HCT116 (cell line): ENCODE results near the gene PRAME. TPM values are rescaled to one million over a fixed set of nuclear protein-coding genes. Genes with fewer than 3 reads are reported as not detected.

Experiments
- ATAC-seq: fragments of 200-7000 bp; cut with Tn5 transposase; 2 replicates; pipeline ENCODE4 v1.9.1; 2020; ENCODE audit warnings: mild to moderate bottlenecking, moderate library complexity
- BruUV-seq: library from RNA; stranded (reverse); fragments of 400-500 nt; replicated peaks from 2 replicates; lab custom pipeline; 2021; lab: Mats Ljungman, UMichigan
- CTCF ChIA-PET: fragments of 300-600 bp; sonication (Branson Sonifier 250); formaldehyde crosslinking; loops from one replicate; lab custom pipeline; 2021; ENCODE audit warnings: antibody characterized with exemption; lab: Charles Lee
- POLR2A ChIA-PET: fragments of 300-600, 350-600 bp; sonication (Branson Sonifier 250); formaldehyde crosslinking; loops from one replicate; lab custom pipeline; 2021; ENCODE audit warnings: antibody characterized with exemption; lab: Charles Lee
- RAD21 ChIA-PET, 2 experiments: fragments of 300-600 bp; sonication (Branson Sonifier 250); formaldehyde crosslinking; loops; one replicate each; lab custom pipeline; 2023; ENCODE audit warnings: low total read pairs in 2 of 2; ENCODE audit not compliant: uncharacterized antibody in 2 of 2, unreplicated experiment in 2 of 2, low non-redundant PET in 1 of 2; lab: Charles Lee
- DNase-seq: peaks from one replicate; pipeline ENCODE4 v3.0.0-alpha.2; 2010; ENCODE audit warnings: low read depth, low spot score
- H2AFZ ChIP-seq: fragments of 200-600 bp; shearing (Covaris generic), sonication (generic); 2 replicates; pipeline ENCODE4 v1.6.1; 2017; ENCODE audit warnings: low read depth, mixed run types, mixed read lengths, antibody characterized with exemption, low read length; ENCODE audit not compliant: poor library complexity, severe bottlenecking
- H3K27ac ChIP-seq: 2 replicates; pipeline ENCODE4 v1.5.1; 2012; ENCODE audit warnings: low read depth, low read length
- H3K27me3 ChIP-seq: fragments of 200-600 bp; sonication (generic); 2 replicates; pipeline ENCODE4 v1.6.1; 2016; ENCODE audit warnings: mixed run types, low read length, mixed read lengths; ENCODE audit not compliant: insufficient read depth
- H3K36me3 ChIP-seq, 2 experiments: fragments of 200-500 bp in 1 of 2; fragments of 200-600 bp in 1 of 2; sonication (Bioruptor generic) in 1 of 2; sonication (generic) in 1 of 2; 2 replicates each; pipeline versions ENCODE4 v1.5.1 to v1.6.1; 2014 to 2016; ENCODE audit warnings: low read length in 2 of 2, inconsistent platforms in 1 of 2, mixed read lengths in 1 of 2, mixed run types in 1 of 2; ENCODE audit not compliant: insufficient read depth in 2 of 2, control insufficient read depth in 1 of 2
- H3K4me1 ChIP-seq, 2 experiments: fragments of 200-600 bp in 1 of 2; sonication (generic) in 1 of 2; 2 replicates each; pipeline versions ENCODE4 v1.5.1 to v1.6.1; 2012 to 2017; ENCODE audit warnings: low read length in 2 of 2, inconsistent platforms in 1 of 2, mild to moderate bottlenecking in 1 of 2, mixed read lengths in 1 of 2, mixed run types in 1 of 2, moderate library complexity in 1 of 2; ENCODE audit not compliant: insufficient read depth in 2 of 2, control insufficient read depth in 1 of 2
- H3K4me2 ChIP-seq: fragments of 200-600 bp; sonication (generic); 2 replicates; pipeline ENCODE4 v1.6.1; 2017; ENCODE audit warnings: mixed run types, low read length, mixed read lengths
- H3K4me3 ChIP-seq, 2 experiments: fragments of 200-600 bp in 1 of 2; sonication (generic) in 1 of 2; replicated peaks in 1 of 2; 2 replicates each; pipeline ENCODE4 v1.5.1; 2011 to 2016; ENCODE audit warnings: low read length in 2 of 2, control low read depth in 1 of 2, low read depth in 1 of 2, mild to moderate bottlenecking in 1 of 2, mixed read lengths in 1 of 2, mixed run types in 1 of 2
- H3K79me2 ChIP-seq: fragments of 200-600 bp; sonication (generic); 2 replicates; pipeline ENCODE4 v1.6.1; 2017; ENCODE audit warnings: mild to moderate bottlenecking, mixed run types, low read length, moderate library complexity, mixed read lengths; ENCODE audit not compliant: insufficient read depth
- H3K9ac ChIP-seq: fragments of 200-600 bp; sonication (generic); 2 replicates; pipeline ENCODE4 v1.6.1; 2016; ENCODE audit warnings: low read length, mixed read lengths
- H3K9me2 ChIP-seq: fragments of 200-600 bp; sonication (generic), shearing (Covaris generic); 2 replicates; pipeline ENCODE4 v1.6.1; 2017; ENCODE audit warnings: mixed run types, mild to moderate bottlenecking, moderate library complexity; ENCODE audit not compliant: insufficient read depth
- H3K9me3 ChIP-seq, 2 experiments: fragments of 200-500 bp in 1 of 2; fragments of 200-600 bp in 1 of 2; sonication (Bioruptor generic) in 1 of 2; sonication (generic) in 1 of 2; 2 replicates each; pipeline ENCODE4 v1.6.1; 2014 to 2017; ENCODE audit warnings: low read length in 2 of 2, mixed read lengths in 2 of 2, inconsistent platforms in 1 of 2, low read depth in 1 of 2, mild to moderate bottlenecking in 1 of 2, mixed run types in 1 of 2, moderate library complexity in 1 of 2; ENCODE audit not compliant: control insufficient read depth in 1 of 2, insufficient read depth in 1 of 2
- H4K20me1 ChIP-seq: fragments of 200-600 bp; sonication (generic), shearing (Covaris generic); 2 replicates; pipeline ENCODE4 v1.6.1; 2017; ENCODE audit warnings: mixed run types, mild to moderate bottlenecking, moderate library complexity; ENCODE audit not compliant: insufficient read depth
- CTCF ChIP-seq, 3 experiments: fragments of 200-600 bp in 1 of 3; sonication (generic) in 1 of 3; IDR thresholded peaks in 2 of 3; conservative IDR thresholded peaks in 1 of 3; 2 replicates each; pipeline ENCODE4 v1.5.1; 2012 to 2017; ENCODE audit warnings: low read depth in 2 of 3, low read length in 2 of 3, antibody characterized with exemption in 1 of 3, borderline replicate concordance in 1 of 3, control low read depth in 1 of 3, mild to moderate bottlenecking in 1 of 3, mixed read lengths in 1 of 3, mixed run types in 1 of 3, moderate library complexity in 1 of 3; ENCODE audit not compliant: insufficient read depth in 1 of 3
- EGR1 ChIP-seq: IDR thresholded peaks from 2 replicates; pipeline ENCODE4 v1.6.1; 2012; ENCODE audit warnings: low read depth
- FOSL1 ChIP-seq: IDR thresholded peaks from 2 replicates; pipeline ENCODE4 v1.6.1; 2012; ENCODE audit warnings: low read depth
- POLR2AphosphoS5 ChIP-seq: IDR thresholded peaks from 2 replicates; pipeline ENCODE4 v1.6.1; 2011; ENCODE audit warnings: mild to moderate bottlenecking, low read depth, low read length, moderate library complexity
- RAD21 ChIP-seq: IDR thresholded peaks from 2 replicates; pipeline ENCODE4 v1.6.1; 2012; ENCODE audit warnings: low read depth, mild to moderate bottlenecking
- SP1 ChIP-seq: IDR thresholded peaks from 2 replicates; pipeline ENCODE4 v1.6.1; 2012; ENCODE audit warnings: low read depth
- SRF ChIP-seq: IDR thresholded peaks from 2 replicates; pipeline ENCODE4 v1.6.1; 2012; ENCODE audit warnings: low read depth
- TCF7L2 ChIP-seq: IDR thresholded peaks from 2 replicates; pipeline ENCODE4 v1.7.0; 2011; ENCODE audit warnings: borderline replicate concordance, inconsistent platforms; ENCODE audit not compliant: insufficient read depth, insufficient read length; ENCODE audit errors: extremely low read depth
- ZFX ChIP-seq: fragments of 450-650 bp; IDR thresholded peaks from 2 replicates; pipeline ENCODE4 v1.6.1; 2017
- ZNF274 ChIP-seq: fragments of 200-500 bp; sonication (Bioruptor generic); IDR thresholded peaks from 2 replicates; pipeline ENCODE4 v1.6.1; 2014; ENCODE audit warnings: mild to moderate bottlenecking, low read depth, low read length, inconsistent platforms
- intact Hi-C: fragments of 100-400 bp; cut with micrococcal nuclease; formaldehyde crosslinking; loops from 2 replicates; pipeline ENCODE4 v1.10.0; 2022
- total RNA-seq: library from RNA; stranded (reverse); gene quantifications from one replicate; pipeline ENCODE4 v1.2.1, GENCODE V29; 2021; ENCODE audit not compliant: unreplicated experiment
- TF ChIP-seq, protein P1 (sequence below): IDR thresholded peaks from 2 replicates; pipeline ENCODE4 v1.6.1; 2011; ENCODE audit warnings: mild to moderate bottlenecking, low read length, moderate library complexity; ENCODE audit not compliant: insufficient replicate concordance; ENCODE audit errors: extremely low read depth
- TF ChIP-seq, protein P2 (sequence below): IDR thresholded peaks from 2 replicates; pipeline ENCODE4 v1.6.1; 2012; ENCODE audit warnings: low read depth
- TF ChIP-seq, protein P3 (sequence below): IDR thresholded peaks from 2 replicates; pipeline ENCODE4 v1.6.1; 2012

PRAME gene
- total RNA-seq, 1 experiment from 2014 or later, result 28.4 TPM

GRCh38 chr22:22556578-22556977 is 2.5 kb downstream of the PRAME start:
- DNase-seq (no peak), ATAC-seq (no peak)
- H3K9ac ChIP-seq, result no peak overlapping the region
- H3K36me3 ChIP-seq, result 0 out of 4 replicates have a peak, but pooled peaks cover 0 to 3% of the 10 kb centered on the region in 2 experiments
- no peaks in the 10 kb centered on the region for H4K20me1 ChIP-seq
- no peak overlapping the region for H2AFZ ChIP-seq
- no peak overlapping the region for H3K27ac ChIP-seq
- ChIA-PET CTCF (no interaction called here), POLR2A (no interaction called here), RAD21 (no interaction called here)
- H3K27me3 ChIP-seq, result no peaks in the 10 kb centered on the region
- no peaks in the 10 kb centered on the region for H3K9me3 ChIP-seq
- H3K4me2 ChIP-seq, result no peak overlapping the region
- no peaks in the 10 kb centered on the region for H3K9me2 ChIP-seq
- H3K4me3 ChIP-seq, result no peak overlapping the region
- H3K79me2 ChIP-seq, result no peaks in the 10 kb centered on the region
- BruUV-seq, result no TSS peak
- peaks cover 0 to 11% of the 10 kb centered on the region in 2 experiments; a peak in 2 of 4 replicates for H3K4me1 ChIP-seq
- intact Hi-C loops, result no loop called here
- TF ChIP-seq, protein P1, sequence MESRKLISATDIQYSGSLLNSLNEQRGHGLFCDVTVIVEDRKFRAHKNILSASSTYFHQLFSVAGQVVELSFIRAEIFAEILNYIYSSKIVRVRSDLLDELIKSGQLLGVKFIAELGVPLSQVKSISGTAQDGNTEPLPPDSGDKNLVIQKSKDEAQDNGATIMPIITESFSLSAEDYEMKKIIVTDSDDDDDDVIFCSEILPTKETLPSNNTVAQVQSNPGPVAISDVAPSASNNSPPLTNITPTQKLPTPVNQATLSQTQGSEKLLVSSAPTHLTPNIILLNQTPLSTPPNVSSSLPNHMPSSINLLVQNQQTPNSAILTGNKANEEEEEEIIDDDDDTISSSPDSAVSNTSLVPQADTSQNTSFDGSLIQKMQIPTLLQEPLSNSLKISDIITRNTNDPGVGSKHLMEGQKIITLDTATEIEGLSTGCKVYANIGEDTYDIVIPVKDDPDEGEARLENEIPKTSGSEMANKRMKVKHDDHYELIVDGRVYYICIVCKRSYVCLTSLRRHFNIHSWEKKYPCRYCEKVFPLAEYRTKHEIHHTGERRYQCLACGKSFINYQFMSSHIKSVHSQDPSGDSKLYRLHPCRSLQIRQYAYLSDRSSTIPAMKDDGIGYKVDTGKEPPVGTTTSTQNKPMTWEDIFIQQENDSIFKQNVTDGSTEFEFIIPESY, result no peak
- TF ChIP-seq ZNF274, result no peak
- TF ChIP-seq SP1, result no peak
- TF ChIP-seq TCF7L2, result no peak
- no peak for TF ChIP-seq SRF
- no peak for TF ChIP-seq RAD21
- no peak for TF ChIP-seq ZFX
- TF ChIP-seq CTCF (IDR thresholded peaks at IDR 0.05 in 2 of 3, conservative IDR thresholded peaks at IDR 0.05 in 1 of 3; ENCODE audit: borderline replicate concordance in 1 of 3, insufficient read depth in 1 of 3, low read depth in 2 of 3, low read length in 2 of 3), result no peak
- TF ChIP-seq EGR1, result no peak
- TF ChIP-seq, protein P2, sequence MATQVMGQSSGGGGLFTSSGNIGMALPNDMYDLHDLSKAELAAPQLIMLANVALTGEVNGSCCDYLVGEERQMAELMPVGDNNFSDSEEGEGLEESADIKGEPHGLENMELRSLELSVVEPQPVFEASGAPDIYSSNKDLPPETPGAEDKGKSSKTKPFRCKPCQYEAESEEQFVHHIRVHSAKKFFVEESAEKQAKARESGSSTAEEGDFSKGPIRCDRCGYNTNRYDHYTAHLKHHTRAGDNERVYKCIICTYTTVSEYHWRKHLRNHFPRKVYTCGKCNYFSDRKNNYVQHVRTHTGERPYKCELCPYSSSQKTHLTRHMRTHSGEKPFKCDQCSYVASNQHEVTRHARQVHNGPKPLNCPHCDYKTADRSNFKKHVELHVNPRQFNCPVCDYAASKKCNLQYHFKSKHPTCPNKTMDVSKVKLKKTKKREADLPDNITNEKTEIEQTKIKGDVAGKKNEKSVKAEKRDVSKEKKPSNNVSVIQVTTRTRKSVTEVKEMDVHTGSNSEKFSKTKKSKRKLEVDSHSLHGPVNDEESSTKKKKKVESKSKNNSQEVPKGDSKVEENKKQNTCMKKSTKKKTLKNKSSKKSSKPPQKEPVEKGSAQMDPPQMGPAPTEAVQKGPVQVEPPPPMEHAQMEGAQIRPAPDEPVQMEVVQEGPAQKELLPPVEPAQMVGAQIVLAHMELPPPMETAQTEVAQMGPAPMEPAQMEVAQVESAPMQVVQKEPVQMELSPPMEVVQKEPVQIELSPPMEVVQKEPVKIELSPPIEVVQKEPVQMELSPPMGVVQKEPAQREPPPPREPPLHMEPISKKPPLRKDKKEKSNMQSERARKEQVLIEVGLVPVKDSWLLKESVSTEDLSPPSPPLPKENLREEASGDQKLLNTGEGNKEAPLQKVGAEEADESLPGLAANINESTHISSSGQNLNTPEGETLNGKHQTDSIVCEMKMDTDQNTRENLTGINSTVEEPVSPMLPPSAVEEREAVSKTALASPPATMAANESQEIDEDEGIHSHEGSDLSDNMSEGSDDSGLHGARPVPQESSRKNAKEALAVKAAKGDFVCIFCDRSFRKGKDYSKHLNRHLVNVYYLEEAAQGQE, result no peak
- no peak for TF ChIP-seq FOSL1
- no peak for TF ChIP-seq POLR2AphosphoS5
- TF ChIP-seq, protein P3, sequence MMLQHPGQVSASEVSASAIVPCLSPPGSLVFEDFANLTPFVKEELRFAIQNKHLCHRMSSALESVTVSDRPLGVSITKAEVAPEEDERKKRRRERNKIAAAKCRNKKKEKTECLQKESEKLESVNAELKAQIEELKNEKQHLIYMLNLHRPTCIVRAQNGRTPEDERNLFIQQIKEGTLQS, result no peak
